C4-2B (cell line): Measurements from ENCODE around the gene COL6A2.
A peak's percentile ranks its signal among the peaks of the same experiment; 100 is the strongest.

Experiments
- H3K27ac ChIP-seq: fragments of 450-650 bp; 2 replicates; pipeline ENCODE4 v1.5.1; 2017
- ZFX ChIP-seq: fragments of 450-650 bp; IDR thresholded peaks from 2 replicates; pipeline ENCODE4 v1.6.1; 2017
- TF ChIP-seq, protein P1 (sequence below): fragments of 450-650 bp; conservative IDR thresholded peaks from 2 replicates; pipeline ENCODE4 v1.5.1; 2017; ENCODE audit warnings: mild to moderate bottlenecking

Gene COL6A2

DNA sequence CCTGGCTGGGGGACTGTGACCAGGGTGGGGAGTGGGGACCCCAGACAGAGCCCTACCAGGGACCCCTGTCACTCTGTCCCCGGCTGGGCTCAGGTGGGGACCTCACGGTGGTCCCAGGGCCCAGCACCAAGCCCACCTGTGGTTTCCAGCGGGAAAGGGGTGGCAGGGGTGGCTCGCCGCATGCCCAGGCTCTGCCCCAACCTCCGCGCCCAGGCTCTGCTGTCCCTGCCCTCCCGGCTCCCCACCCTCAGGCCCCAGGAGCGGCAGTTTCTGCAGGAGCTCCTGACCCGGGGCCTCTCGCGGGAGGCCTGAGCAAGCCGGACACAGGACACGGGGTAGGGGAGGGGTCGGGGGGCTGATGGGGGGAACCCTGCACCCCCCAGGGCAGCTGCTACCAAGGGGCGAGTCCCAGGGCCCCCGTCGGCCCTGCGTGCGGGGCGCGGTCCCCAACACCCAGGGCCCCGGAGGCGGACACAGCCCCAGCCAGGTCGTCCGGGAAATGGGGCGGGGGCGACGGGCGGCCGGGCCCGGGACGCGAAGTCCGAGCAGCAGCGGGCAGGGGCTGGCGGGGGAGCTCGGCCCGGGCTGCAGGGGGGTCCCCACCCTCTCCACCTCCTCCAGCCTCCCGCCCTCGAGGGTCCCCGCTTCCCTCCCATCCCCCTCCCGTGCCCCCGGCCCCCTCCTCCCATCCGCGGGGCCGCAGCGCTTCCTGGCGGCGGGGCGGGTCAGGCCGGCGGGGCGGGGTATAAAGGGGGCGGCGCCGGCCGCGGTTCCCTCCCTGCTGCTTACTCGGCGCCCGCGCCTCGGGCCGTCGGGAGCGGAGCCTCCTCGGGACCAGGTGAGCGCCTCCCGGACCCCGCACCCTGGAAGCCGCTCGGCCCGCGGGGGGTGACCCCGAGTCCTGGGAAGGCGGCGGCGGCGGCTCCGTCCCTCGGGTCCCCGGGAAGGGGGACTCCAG lies at the start of gene COL6A2:
TSS of gene COL6A2 (plus strand) at position 777 of the 958 bp plus-strand sequence.
- H3K27ac ChIP-seq = peak within 1 kb of the TSS; percentile 54
- TF ChIP-seq ZFX = no peak
- TF ChIP-seq, protein P1, sequence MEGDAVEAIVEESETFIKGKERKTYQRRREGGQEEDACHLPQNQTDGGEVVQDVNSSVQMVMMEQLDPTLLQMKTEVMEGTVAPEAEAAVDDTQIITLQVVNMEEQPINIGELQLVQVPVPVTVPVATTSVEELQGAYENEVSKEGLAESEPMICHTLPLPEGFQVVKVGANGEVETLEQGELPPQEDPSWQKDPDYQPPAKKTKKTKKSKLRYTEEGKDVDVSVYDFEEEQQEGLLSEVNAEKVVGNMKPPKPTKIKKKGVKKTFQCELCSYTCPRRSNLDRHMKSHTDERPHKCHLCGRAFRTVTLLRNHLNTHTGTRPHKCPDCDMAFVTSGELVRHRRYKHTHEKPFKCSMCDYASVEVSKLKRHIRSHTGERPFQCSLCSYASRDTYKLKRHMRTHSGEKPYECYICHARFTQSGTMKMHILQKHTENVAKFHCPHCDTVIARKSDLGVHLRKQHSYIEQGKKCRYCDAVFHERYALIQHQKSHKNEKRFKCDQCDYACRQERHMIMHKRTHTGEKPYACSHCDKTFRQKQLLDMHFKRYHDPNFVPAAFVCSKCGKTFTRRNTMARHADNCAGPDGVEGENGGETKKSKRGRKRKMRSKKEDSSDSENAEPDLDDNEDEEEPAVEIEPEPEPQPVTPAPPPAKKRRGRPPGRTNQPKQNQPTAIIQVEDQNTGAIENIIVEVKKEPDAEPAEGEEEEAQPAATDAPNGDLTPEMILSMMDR = peak; percentile 28

- no peak for TF ChIP-seq ZFX
- TF ChIP-seq, protein P1 = no peak
- H3K27ac ChIP-seq = peak overlapping the region; percentile 14
Measured at GRCh38 chr21:46048926-46049889, 48.7 kb upstream of the COL6A2 start.

GRCh38 chr21:46049890-46050667 lies 47.8 kb upstream of the COL6A2 start:
- peak overlapping the region; percentile 14 for H3K27ac ChIP-seq
- no peak for TF ChIP-seq ZFX
- TF ChIP-seq, protein P1 = no peak

DNA sequence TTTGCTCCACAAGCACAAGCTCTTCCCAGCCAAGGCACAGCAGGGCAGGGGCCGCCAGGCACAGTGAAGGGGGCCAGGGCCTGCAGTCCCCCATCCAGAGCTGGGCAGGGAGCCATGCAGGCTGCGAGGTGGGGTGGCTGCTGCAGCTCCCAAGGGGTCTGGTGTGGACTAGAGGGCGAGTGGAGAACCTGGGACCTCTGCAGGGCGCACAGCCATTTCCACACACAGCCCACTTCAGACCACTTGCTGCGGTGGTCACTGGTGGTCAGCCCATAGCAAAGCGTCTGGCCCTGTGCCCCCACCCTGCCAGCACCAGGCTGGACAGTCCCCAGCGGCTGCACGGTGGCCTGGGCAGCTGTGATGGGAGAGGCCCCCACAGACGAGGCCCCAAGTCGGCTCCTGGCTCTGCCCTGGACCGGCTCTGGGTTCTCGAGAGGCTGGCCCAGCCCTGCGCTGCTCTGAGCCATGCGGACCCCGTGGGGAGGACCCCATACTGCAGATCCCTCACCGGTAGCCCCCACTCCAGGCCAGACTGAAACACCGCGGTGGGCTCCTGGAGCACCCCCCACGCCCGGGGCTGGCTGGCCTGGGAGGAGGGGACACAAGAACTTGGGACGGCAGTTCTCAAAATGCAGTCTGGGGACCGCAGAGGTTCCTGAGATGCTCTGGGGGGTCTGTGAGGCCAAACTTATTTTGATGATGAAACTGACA lies 47.1 kb upstream of the COL6A2 start:
- no peak overlapping the region for H3K27ac ChIP-seq
- TF ChIP-seq ZFX = no peak
- TF ChIP-seq, protein P1 = no peak

DNA sequence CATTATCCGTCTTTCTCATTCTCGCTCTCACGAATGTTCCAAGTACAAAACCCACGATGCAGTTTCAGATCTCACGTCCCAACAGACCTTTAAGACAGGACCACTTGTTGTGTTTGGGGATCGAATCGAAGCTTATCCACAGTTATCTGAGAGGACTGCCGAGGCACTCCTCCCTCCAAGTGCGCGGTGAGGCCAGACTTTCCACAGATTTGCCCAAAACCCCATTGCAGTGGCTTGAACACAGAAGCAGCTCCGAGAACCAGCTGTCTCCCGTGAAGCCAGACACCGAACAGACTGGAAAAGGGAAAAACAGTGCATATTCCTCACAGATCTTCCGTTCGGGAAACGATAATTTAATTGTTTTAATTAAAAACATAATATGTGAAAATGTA lies 46.5 kb upstream of the COL6A2 start:
- TF ChIP-seq, protein P1 = no peak
- no peak for TF ChIP-seq ZFX
- no peak overlapping the region for H3K27ac ChIP-seq

DNA sequence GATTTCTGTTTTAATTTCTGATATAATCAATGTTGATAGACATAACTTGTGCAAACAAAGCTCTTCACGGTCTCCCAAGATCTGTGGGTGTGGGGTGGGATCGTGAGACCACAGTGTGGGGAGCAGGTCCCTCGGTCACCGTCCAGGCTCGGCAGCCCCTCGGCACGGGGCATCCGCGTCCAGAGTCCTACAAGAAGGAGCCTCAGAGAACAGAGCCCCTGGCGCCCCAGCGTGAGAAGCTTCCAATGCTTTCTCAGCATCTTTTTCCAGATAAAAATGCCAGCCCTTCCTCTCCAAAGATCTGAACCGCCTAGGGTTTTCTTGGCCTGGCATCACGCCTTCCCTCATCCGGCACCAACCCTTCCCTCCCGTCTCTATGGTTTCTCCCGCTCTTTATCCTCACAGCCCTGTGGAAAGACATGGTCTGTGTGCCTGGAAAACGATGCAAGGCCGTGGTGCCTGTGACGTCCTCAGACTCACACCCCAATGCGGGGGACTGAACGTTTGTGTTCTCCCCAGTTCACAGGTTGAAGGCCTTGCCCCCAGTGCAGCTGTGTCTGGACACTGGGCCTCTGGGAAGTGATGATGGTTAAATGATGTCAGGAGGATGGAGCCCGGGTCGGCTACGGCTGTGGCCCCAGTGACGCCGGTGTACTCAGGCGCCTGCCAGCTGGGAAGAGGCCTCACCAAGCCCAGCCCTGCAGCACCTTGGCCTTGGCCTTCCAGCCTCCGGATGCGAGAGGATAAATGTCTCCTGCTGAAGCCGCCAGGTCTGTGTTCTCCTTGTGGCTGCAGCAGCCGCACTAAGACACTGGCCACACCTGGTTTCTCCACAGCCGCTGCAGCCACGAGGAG lies 45.9 kb upstream of the COL6A2 start:
- TF ChIP-seq ZFX = no peak
- no peak overlapping the region for H3K27ac ChIP-seq
